K562 (cell line): ENCODE data around the gene IRF5. TPM values are rescaled to one million over a fixed set of nuclear protein-coding genes. Genes with fewer than 3 reads are reported as not detected.

Experiments used
- ATAC-seq: fragments of 200-7000 bp; cut with Tn5 transposase; 3 replicates; pipeline ENCODE4 v1.9.1; 2020; ENCODE audit warnings: moderate library complexity
- BruUV-seq: library from RNA; stranded (reverse); fragments of 400-500 nt; replicated peaks from 2 replicates; lab custom pipeline; 2021; lab: Mats Ljungman, UMichigan
- CTCF ChIA-PET: fragments of 300-600 bp; formaldehyde crosslinking; extraction: SDS; loops from one replicate; lab custom pipeline; 2021; ENCODE audit warnings: low intra/inter-chr PET ratio; lab: Yijun Ruan, JAX
- POLR2A ChIA-PET: fragments of 300-600, 350-650 bp; sonication (Branson Sonifier 250); formaldehyde crosslinking; extraction: SDS; loops from one replicate; lab custom pipeline; 2021; ENCODE audit warnings: antibody characterized with exemption, inconsistent platforms; lab: Yijun Ruan, JAX
- DNase-seq, 4 experiments: peaks; one replicate each; pipeline versions ENCODE4 v3.0.0 to v3.0.0-alpha.2; 2011 to 2018; ENCODE audit warnings: low spot score in 3 of 4, mixed read lengths in 3 of 4; ENCODE audit errors: extremely low read depth in 1 of 4
- FAIRE-seq: peaks from 2 replicates; lab custom pipeline; 2011; peaks lifted over from hg19 to GRCh38; lab: Jason Lieb, UNC
- H2AFZ ChIP-seq: 2 replicates; pipeline ENCODE4 v1.6.0; 2011; ENCODE audit warnings: low read depth, low read length, control low read depth, inconsistent platforms
- H3K27ac ChIP-seq: fragments of 200-600 bp; 3 replicates; pipeline ENCODE4 v1.8.0; 2011; ENCODE audit warnings: low read depth, mild to moderate bottlenecking, control low read depth, inconsistent platforms, low read length, moderate library complexity, mixed read lengths; ENCODE audit errors: extremely low read depth
- H3K27me3 ChIP-seq, 2 experiments: fragments of 300-600 bp in 1 of 2; 2 replicates in 1 of 2; 3 replicates in 1 of 2; pipeline versions ENCODE4 v1.6.0 to v1.8.0; 2011; ENCODE audit warnings: inconsistent platforms in 2 of 2, low read length in 2 of 2, mild to moderate bottlenecking in 1 of 2, mixed read lengths in 1 of 2, moderate library complexity in 1 of 2; ENCODE audit not compliant: control insufficient read depth in 2 of 2, insufficient read depth in 2 of 2
- H3K36me3 ChIP-seq: fragments of 300-600 bp; 3 replicates; pipeline ENCODE4 v1.8.0; 2011; ENCODE audit warnings: mild to moderate bottlenecking, low read length, inconsistent platforms; ENCODE audit not compliant: control insufficient read depth, insufficient read depth
- H3K4me1 ChIP-seq, 2 experiments: fragments of 200-600 bp in 1 of 2; replicated peaks in 1 of 2; 2 replicates in 1 of 2; 3 replicates in 1 of 2; pipeline versions ENCODE4 v1.5.1 to v1.8.0; 2011; ENCODE audit warnings: inconsistent platforms in 2 of 2, low read length in 2 of 2, mild to moderate bottlenecking in 1 of 2, mixed read lengths in 1 of 2, moderate library complexity in 1 of 2; ENCODE audit not compliant: control insufficient read depth in 2 of 2, insufficient read depth in 2 of 2
- H3K4me2 ChIP-seq: 2 replicates; pipeline ENCODE4 v1.6.1; 2011; ENCODE audit warnings: low read length, control low read depth, inconsistent platforms, mixed read lengths; ENCODE audit not compliant: insufficient read depth
- H3K4me3 ChIP-seq: fragments of 200-600 bp; sonication (generic), shearing (Covaris generic); 2 replicates; pipeline ENCODE4 v1.5.1; 2016; ENCODE audit warnings: control low read depth, inconsistent platforms
- H3K79me2 ChIP-seq: fragments of 200-600 bp; 3 replicates; pipeline ENCODE4 v1.8.0; 2011; ENCODE audit warnings: low read length, inconsistent platforms; ENCODE audit not compliant: control insufficient read depth, insufficient read depth
- H3K9ac ChIP-seq, 2 experiments: 2 replicates each; pipeline versions ENCODE4 v1.6.0 to v1.6.1; 2011; ENCODE audit warnings: low read depth in 2 of 2, low read length in 2 of 2, control low read depth in 1 of 2, inconsistent platforms in 1 of 2, mild to moderate bottlenecking in 1 of 2, mixed read lengths in 1 of 2; ENCODE audit not compliant: insufficient read depth in 1 of 2
- H3K9me1 ChIP-seq: one replicate; pipeline ENCODE4 v1.6.0; 2011; ENCODE audit warnings: inconsistent platforms, mild to moderate bottlenecking, low read length, moderate library complexity; ENCODE audit not compliant: control insufficient read depth, insufficient read depth
- H3K9me3 ChIP-seq: replicated peaks from 2 replicates; pipeline ENCODE4 v1.5.1; 2011; ENCODE audit warnings: low read depth, low read length, inconsistent platforms; ENCODE audit not compliant: control insufficient read depth, insufficient read depth
- H4K20me1 ChIP-seq: replicated peaks from 2 replicates; pipeline ENCODE4 v1.6.1; 2011; ENCODE audit warnings: low read length, inconsistent platforms, mixed read lengths; ENCODE audit not compliant: control insufficient read depth, insufficient read depth
- BRD4 ChIP-seq: fragments of 200-600 bp; sonication (generic); IDR thresholded peaks from 2 replicates; pipeline ENCODE4 v1.6.1; 2017; ENCODE audit warnings: inconsistent platforms
- HDAC2 ChIP-seq: fragments of 450-650 bp; IDR thresholded peaks from 2 replicates; pipeline ENCODE4 v1.6.1; 2016; ENCODE audit warnings: mild to moderate bottlenecking
- HDAC6 ChIP-seq: IDR thresholded peaks from 2 replicates; pipeline ENCODE4 v1.6.1; 2012; ENCODE audit warnings: low read depth, mild to moderate bottlenecking, control low read depth, inconsistent platforms, low read length, moderate library complexity
- KLF10 ChIP-seq: fragments of 250-450 bp; sonication (Bioruptor Pico); IDR thresholded peaks from 2 replicates; pipeline ENCODE4 v1.6.1; 2021; ENCODE audit warnings: matching md5 sums
- OTX1 ChIP-seq: fragments of 450-650 bp; formaldehyde crosslinking; IDR thresholded peaks from 2 replicates; pipeline ENCODE4 v1.4.0; 2022; ENCODE audit warnings: mild to moderate bottlenecking
- PRMT5 ChIP-seq: sonication (generic); formaldehyde crosslinking; IDR thresholded peaks from 2 replicates; pipeline ENCODE4 v1.5.0; 2020; ENCODE audit warnings: missing genetic modification reagents
- SRSF3 ChIP-seq: fragments of 200-400 bp; formaldehyde crosslinking; IDR thresholded peaks from 2 replicates; pipeline ENCODE4 v1.6.1; 2016; ENCODE audit warnings: mild to moderate bottlenecking, low read length, moderate library complexity; ENCODE audit not compliant: insufficient read depth
- TSC22D4 ChIP-seq: fragments of 450-650 bp; IDR thresholded peaks from 2 replicates; pipeline ENCODE4 v1.6.1; 2016; ENCODE audit warnings: missing genetic modification characterization, missing biosample characterization, control low read depth
- ZBED1 ChIP-seq: IDR thresholded peaks from 2 replicates; pipeline ENCODE4 v1.6.1; 2014
- ZKSCAN1 ChIP-seq: fragments of 150-350 bp; IDR thresholded peaks from 2 replicates; pipeline ENCODE4 v1.6.1; 2016; ENCODE audit warnings: low read depth, low read length
- ZNF12 ChIP-seq: sonication (generic); formaldehyde crosslinking; IDR thresholded peaks from 2 replicates; pipeline ENCODE4 v1.4.0; 2020; ENCODE audit warnings: mild to moderate bottlenecking, missing genetic modification reagents
- ZNF444 ChIP-seq: fragments of 250-450 bp; sonication (Bioruptor Pico); IDR thresholded peaks from 2 replicates; pipeline ENCODE4 v1.4.0; 2020; ENCODE audit warnings: mild to moderate bottlenecking, moderate library complexity
- ZNF764 ChIP-seq: fragments of 250-450 bp; sonication (Bioruptor Pico); IDR thresholded peaks from 2 replicates; pipeline ENCODE4 v1.4.0; 2020; ENCODE audit warnings: low read depth, mild to moderate bottlenecking, moderate library complexity
- WGBS: fragments of 100-300 bp; shearing (Covaris generic); methylation state at CpG from one replicate; pipeline ENCODE4 v1.1.6; 2016; ENCODE audit warnings: low coverage, mixed read lengths; ENCODE audit not compliant: insufficient coverage; ENCODE audit errors: missing lambda C conversion rate; 5-methylcytosine and 5-hydroxymethylcytosine counted together
- in situ Hi-C: fragments of 300-500 bp; cut with MboI; formaldehyde crosslinking; loops from 4 replicates; pipeline ENCODE4 v1.15.0; 2018; ENCODE audit warnings: inconsistent platforms, mixed read lengths
- intact Hi-C: fragments of 100-400 bp; cut with micrococcal nuclease; formaldehyde crosslinking; loops from 2 replicates; pipeline ENCODE4 v1.14.2; 2022
- polyA plus RNA-seq, 8 experiments: library from polyadenylated mRNA; depleted of rRNA in 4 of 8; stranded (reverse) in 5 of 8; unstranded in 3 of 8; fragments of >200 nt; fragmentation: Nextera tagmentation in 2 of 8; fragmentation: Illumina TruSeq in 1 of 8; extraction: Ambion mirVana in 2 of 8; extraction: Trizol in 1 of 8; gene quantifications; 2 replicates each; pipeline versions ENCODE4 v1.2.1 to v1.2.3, GENCODE V29; 2011 to 2014; ENCODE audit warnings: inconsistent platforms in 1 of 8, missing spikeins in 1 of 8
- total RNA-seq, 7 experiments: library from RNA; depleted of rRNA in 6 of 7; stranded (reverse); fragments of >200 nt in 6 of 7; fragmentation: Illumina TruSeq in 2 of 7; extraction: Trizol in 2 of 7; gene quantifications; 2 replicates each; pipeline versions ENCODE4 v1.2.1 to v1.2.3, GENCODE V29; 2011 to 2021; ENCODE audit warnings: low replicate concordance in 1 of 7
- TF ChIP-seq, protein P1 (sequence below): fragments of 450-650 bp; formaldehyde crosslinking; IDR thresholded peaks from 2 replicates; pipeline ENCODE4 v1.4.0; 2020; ENCODE audit warnings: mild to moderate bottlenecking, moderate library complexity

The IRF5 gene
- total and polyA plus RNA-seq, 9 of the 15 experiments (the other 6 are each of a cell fraction or from before 2014, with no cell fraction given) = 0.04 TPM; not detected in 8

DNA sequence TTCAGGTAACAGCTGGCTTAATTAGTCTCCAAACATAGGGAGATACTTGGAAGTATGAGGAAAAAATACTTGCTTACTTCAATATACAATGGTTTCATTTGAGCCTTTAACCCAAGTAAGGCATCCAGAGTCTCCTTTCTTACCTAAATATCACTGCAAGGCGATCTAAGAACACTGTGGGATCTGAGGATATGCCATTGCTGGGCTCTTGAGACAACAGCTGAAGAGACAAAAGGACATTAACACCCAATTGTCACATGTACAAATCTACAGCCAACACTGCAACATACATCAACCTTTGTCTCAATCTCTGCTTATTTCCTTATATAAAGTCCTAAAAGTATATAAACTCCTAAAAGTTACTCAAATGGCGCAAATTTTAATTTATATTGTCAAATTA lies 44.4 kb downstream of the IRF5 start:
- Histone ChIP-seq H2AFZ (no peak overlapping the region), H3K4me3 (no peak overlapping the region), H3K4me1 (no peaks in the 10 kb centered on the region), H3K27ac (no peak overlapping the region), H3K79me2 (no peaks in the 10 kb centered on the region), H3K36me3 (peaks cover 96% of the 10 kb centered on the region), H4K20me1 (no peaks in the 10 kb centered on the region), H3K4me2 (no peak overlapping the region), H3K9ac (no peak overlapping the region), H3K9me1 (peaks cover 6% of the 10 kb centered on the region), H3K9me3 (no peaks in the 10 kb centered on the region), H3K27me3 (no peaks in the 10 kb centered on the region)
- in situ Hi-C loops (no loop called here), intact Hi-C loops (loop anchor here (5.0 kb wide), 1 partner anchor 110 kb away; no protein-coding TSS in a partner anchor)
- no TSS peak for BruUV-seq
- no peak for FAIRE-seq
- ChIA-PET POLR2A (interaction anchor here (0.8 kb wide), 1 partner anchor 11 kb away, joined by 3 read pairs; no protein-coding TSS in a partner anchor), CTCF (no interaction called here)
- TF ChIP-seq ZNF764 (no peak), OTX1 (CRISPR knock-in tag) (no peak), HDAC6 (no peak), HDAC2 (no peak), TSC22D4 (tag) (no peak), ZBED1 (no peak), PRMT5 (no peak), KLF10 (CRISPR knock-in tag) (no peak), SRSF3 (no peak), BRD4 (no peak), ZNF12 (CRISPR knock-in tag) (no peak), ZKSCAN1 (no peak), ZNF444 (CRISPR knock-in tag) (no peak)
- TF ChIP-seq, protein P1, sequence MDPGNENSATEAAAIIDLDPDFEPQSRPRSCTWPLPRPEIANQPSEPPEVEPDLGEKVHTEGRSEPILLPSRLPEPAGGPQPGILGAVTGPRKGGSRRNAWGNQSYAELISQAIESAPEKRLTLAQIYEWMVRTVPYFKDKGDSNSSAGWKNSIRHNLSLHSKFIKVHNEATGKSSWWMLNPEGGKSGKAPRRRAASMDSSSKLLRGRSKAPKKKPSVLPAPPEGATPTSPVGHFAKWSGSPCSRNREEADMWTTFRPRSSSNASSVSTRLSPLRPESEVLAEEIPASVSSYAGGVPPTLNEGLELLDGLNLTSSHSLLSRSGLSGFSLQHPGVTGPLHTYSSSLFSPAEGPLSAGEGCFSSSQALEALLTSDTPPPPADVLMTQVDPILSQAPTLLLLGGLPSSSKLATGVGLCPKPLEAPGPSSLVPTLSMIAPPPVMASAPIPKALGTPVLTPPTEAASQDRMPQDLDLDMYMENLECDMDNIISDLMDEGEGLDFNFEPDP (CRISPR knock-in tag) = no peak
- DNase-seq = no peak
- no peak for ATAC-seq
- WGBS = 96% methylated on average over 2 of the region's 2 CpGs
